ENCODE results near the gene TAF12.
"Not testable (repeated sequence)": the region's sequence is repeated elsewhere in the genome, so short reads cannot be mapped to it uniquely, and the experiment has no call there.

TAF12 gene

GRCh38 chr1:28642847-28643635 lies at the start of gene TAF12:
TSS of gene TAF12 (minus strand) at chr1:28643067. CDS start at chr1:28622081, 20,986 bp downstream.
- Mint-ChIP-seq H3K4me3 (peak within 1 kb of the TSS; percentile 99), H3K27me3 (ENCODE audit: low read depth) (no peaks in the 10 kb centered on the region), H3K27ac (peak within 1 kb of the TSS; percentile 98), H3K4me1 (ENCODE audit: low read depth) (peaks cover 41% of the 10 kb centered on the region), H3K36me3 (ENCODE audit: low read depth) (peaks cover 6% of the 10 kb centered on the region), H3K9me3 (no peaks in the 10 kb centered on the region)

- H3K4me3 Mint-ChIP-seq; H3K9me3 Mint-ChIP-seq; H3K27me3 Mint-ChIP-seq (ENCODE audit: low read depth); H3K27ac Mint-ChIP-seq; H3K4me1 Mint-ChIP-seq (ENCODE audit: low read depth): not testable (repeated sequence)
- peaks cover 33% of the 10 kb centered on the region for H3K36me3 Mint-ChIP-seq (ENCODE audit: low read depth)
Measured at GRCh38 chr1:28691627-28692026, 48.8 kb upstream of the TAF12 start.

GRCh38 chr1:28684937-28685336 lies 42.1 kb upstream of the TAF12 start:
- peaks cover 13% of the 10 kb centered on the region for H3K4me1 Mint-ChIP-seq (ENCODE audit: low read depth)
- H3K27me3 Mint-ChIP-seq (ENCODE audit: low read depth), result no peaks in the 10 kb centered on the region
- no peak overlapping the region for H3K27ac Mint-ChIP-seq
- peaks cover 28% of the 10 kb centered on the region for H3K36me3 Mint-ChIP-seq (ENCODE audit: low read depth)
- no peak overlapping the region for H3K4me3 Mint-ChIP-seq
- H3K9me3 Mint-ChIP-seq, result no peaks in the 10 kb centered on the region

- peaks cover 13% of the 10 kb centered on the region for H3K4me1 Mint-ChIP-seq (ENCODE audit: low read depth)
Measured at GRCh38 chr1:28682840-28683239, 40.0 kb upstream of the TAF12 start.

GRCh38 chr1:28680151-28680550 lies 37.3 kb upstream of the TAF12 start:
- H3K9me3 Mint-ChIP-seq, result no peaks in the 10 kb centered on the region
- H3K4me3 Mint-ChIP-seq, result no peak overlapping the region

More at GRCh38 chr1:28682840-28683239, 40.0 kb upstream of the TAF12 start:
- H3K27me3 Mint-ChIP-seq (ENCODE audit: low read depth), result no peaks in the 10 kb centered on the region
- no peak overlapping the region for H3K4me3 Mint-ChIP-seq
- no peaks in the 10 kb centered on the region for H3K9me3 Mint-ChIP-seq
- H3K36me3 Mint-ChIP-seq (ENCODE audit: low read depth), result peaks cover 23% of the 10 kb centered on the region
- no peak overlapping the region for H3K27ac Mint-ChIP-seq

GRCh38 chr1:28675924-28676257 lies 33.0 kb upstream of the TAF12 start:
- no peaks in the 10 kb centered on the region for H3K9me3 Mint-ChIP-seq
- no peak overlapping the region for H3K4me3 Mint-ChIP-seq
- no peak overlapping the region for H3K27ac Mint-ChIP-seq
- H3K36me3 Mint-ChIP-seq (ENCODE audit: low read depth), result peaks cover 1% of the 10 kb centered on the region
- peaks cover 6% of the 10 kb centered on the region for H3K4me1 Mint-ChIP-seq (ENCODE audit: low read depth)
- no peaks in the 10 kb centered on the region for H3K27me3 Mint-ChIP-seq (ENCODE audit: low read depth)

More at GRCh38 chr1:28680151-28680550, 37.3 kb upstream of the TAF12 start:
- H3K27me3 Mint-ChIP-seq (ENCODE audit: low read depth), result no peaks in the 10 kb centered on the region
- peaks cover 11% of the 10 kb centered on the region for H3K4me1 Mint-ChIP-seq (ENCODE audit: low read depth)
- H3K36me3 Mint-ChIP-seq (ENCODE audit: low read depth), result peaks cover 9% of the 10 kb centered on the region
- H3K27ac Mint-ChIP-seq, result no peak overlapping the region

- peaks cover 14% of the 10 kb centered on the region for H3K4me1 Mint-ChIP-seq (ENCODE audit: low read depth)
- not testable (repeated sequence) for H3K27ac Mint-ChIP-seq; H3K36me3 Mint-ChIP-seq (ENCODE audit: low read depth); H3K9me3 Mint-ChIP-seq; H3K27me3 Mint-ChIP-seq (ENCODE audit: low read depth); H3K4me3 Mint-ChIP-seq
Measured at GRCh38 chr1:28672971-28673370, 30.1 kb upstream of the TAF12 start.

GRCh38 chr1:28671254-28671780 lies 28.4 kb upstream of the TAF12 start:
- H3K4me1 Mint-ChIP-seq (ENCODE audit: low read depth), result peaks cover 15% of the 10 kb centered on the region
- H3K27ac Mint-ChIP-seq, result no peak overlapping the region
- no peak overlapping the region for H3K4me3 Mint-ChIP-seq
- H3K36me3 Mint-ChIP-seq (ENCODE audit: low read depth), result peaks cover 5% of the 10 kb centered on the region
- no peaks in the 10 kb centered on the region for H3K27me3 Mint-ChIP-seq (ENCODE audit: low read depth)
- H3K9me3 Mint-ChIP-seq, result no peaks in the 10 kb centered on the region

GRCh38 chr1:28668956-28669723 lies 26.3 kb upstream of the TAF12 start:
- peaks cover 15% of the 10 kb centered on the region for H3K4me1 Mint-ChIP-seq (ENCODE audit: low read depth)
- peak overlapping the region; percentile 97 for H3K27ac Mint-ChIP-seq
- H3K4me3 Mint-ChIP-seq, result peak overlapping the region; percentile 96
- no peaks in the 10 kb centered on the region for H3K9me3 Mint-ChIP-seq
- H3K36me3 Mint-ChIP-seq (ENCODE audit: low read depth), result peaks cover 3% of the 10 kb centered on the region
- H3K27me3 Mint-ChIP-seq (ENCODE audit: low read depth), result no peaks in the 10 kb centered on the region

- Mint-ChIP-seq H3K4me3 (peak within 1 kb of the TSS; percentile 96), H3K36me3 (ENCODE audit: low read depth) (peaks cover 3% of the 10 kb centered on the region), H3K4me1 (ENCODE audit: low read depth) (peaks cover 15% of the 10 kb centered on the region), H3K27ac (peak within 1 kb of the TSS; percentile 97), H3K9me3 (no peaks in the 10 kb centered on the region), H3K27me3 (ENCODE audit: low read depth) (no peaks in the 10 kb centered on the region)
Measured at GRCh38 chr1:28668191-28668955, 25.5 kb upstream of the TAF12 start, which contains the start of gene GMEB1. TSS of gene GMEB1 (plus strand) at chr1:28668784. CDS start at chr1:28683613, 14,829 bp downstream.

GRCh38 chr1:28666806-28667205 lies 23.9 kb upstream of the TAF12 start:
- no peak overlapping the region for H3K27ac Mint-ChIP-seq
- H3K4me1 Mint-ChIP-seq (ENCODE audit: low read depth), result peaks cover 15% of the 10 kb centered on the region
- H3K9me3 Mint-ChIP-seq, result no peaks in the 10 kb centered on the region
- peaks cover 3% of the 10 kb centered on the region for H3K36me3 Mint-ChIP-seq (ENCODE audit: low read depth)
- peak overlapping the region; percentile 17 for H3K4me3 Mint-ChIP-seq
- H3K27me3 Mint-ChIP-seq (ENCODE audit: low read depth), result no peaks in the 10 kb centered on the region

GRCh38 chr1:28663871-28664470 lies 21.1 kb upstream of the TAF12 start:
- peaks cover 9% of the 10 kb centered on the region for H3K4me1 Mint-ChIP-seq (ENCODE audit: low read depth)
- no peak overlapping the region for H3K4me3 Mint-ChIP-seq
- no peaks in the 10 kb centered on the region for H3K36me3 Mint-ChIP-seq (ENCODE audit: low read depth)
- no peaks in the 10 kb centered on the region for H3K9me3 Mint-ChIP-seq
- no peak overlapping the region for H3K27ac Mint-ChIP-seq
- H3K27me3 Mint-ChIP-seq (ENCODE audit: low read depth), result peaks cover 4% of the 10 kb centered on the region

- H3K4me3 Mint-ChIP-seq, result no peak overlapping the region
- no peaks in the 10 kb centered on the region for H3K36me3 Mint-ChIP-seq (ENCODE audit: low read depth)
- H3K4me1 Mint-ChIP-seq (ENCODE audit: low read depth), result no peaks in the 10 kb centered on the region
- H3K27me3 Mint-ChIP-seq (ENCODE audit: low read depth), result peaks cover 4% of the 10 kb centered on the region
- H3K27ac Mint-ChIP-seq, result no peak overlapping the region
- H3K9me3 Mint-ChIP-seq, result no peaks in the 10 kb centered on the region
Measured at GRCh38 chr1:28656335-28656734, 13.5 kb upstream of the TAF12 start.
